HT-29 (cell line): Measurements from ENCODE around the gene CASP9. TPM values are rescaled to one million over a fixed set of nuclear protein-coding genes. Genes with fewer than 3 reads are reported as not detected.
"Not testable (repeated sequence)": the region's sequence is repeated elsewhere in the genome, so short reads cannot be mapped to it uniquely, and the experiment has no call there.

Source experiments
- DNase-seq: peaks from one replicate; pipeline ENCODE4 v3.0.0-alpha.2; 2015; ENCODE audit warnings: low spot score
- total RNA-seq: library from RNA; depleted of rRNA; stranded (reverse); fragments of >200 nt; shearing (Covaris generic); gene quantifications from 2 replicates; pipeline ENCODE4 v1.2.3, GENCODE V29; 2014

Gene CASP9
- total RNA-seq, 1 experiment from 2014 or later = 15.7 TPM

DNA sequence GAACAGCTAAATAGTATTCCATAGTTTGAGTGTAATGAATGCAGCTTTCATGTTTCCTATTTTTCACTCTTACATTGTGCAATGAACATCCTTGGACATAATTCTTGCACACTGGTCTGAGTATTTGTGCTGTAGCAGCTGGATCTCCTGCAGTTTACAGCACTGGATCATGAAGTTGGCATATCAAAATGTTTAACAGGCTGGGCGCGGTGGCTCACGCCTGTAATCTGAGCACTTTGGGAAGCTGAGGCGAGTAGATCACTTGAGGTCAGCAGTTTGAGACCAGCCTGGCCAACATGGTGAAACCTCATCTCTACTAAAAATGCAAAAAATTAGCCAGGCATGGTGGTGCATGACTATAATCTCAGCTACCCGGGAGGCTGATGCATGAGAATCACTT is 52.9 kb downstream of the CASP9 start:
- not testable (repeated sequence) for DNase-seq

DNA sequence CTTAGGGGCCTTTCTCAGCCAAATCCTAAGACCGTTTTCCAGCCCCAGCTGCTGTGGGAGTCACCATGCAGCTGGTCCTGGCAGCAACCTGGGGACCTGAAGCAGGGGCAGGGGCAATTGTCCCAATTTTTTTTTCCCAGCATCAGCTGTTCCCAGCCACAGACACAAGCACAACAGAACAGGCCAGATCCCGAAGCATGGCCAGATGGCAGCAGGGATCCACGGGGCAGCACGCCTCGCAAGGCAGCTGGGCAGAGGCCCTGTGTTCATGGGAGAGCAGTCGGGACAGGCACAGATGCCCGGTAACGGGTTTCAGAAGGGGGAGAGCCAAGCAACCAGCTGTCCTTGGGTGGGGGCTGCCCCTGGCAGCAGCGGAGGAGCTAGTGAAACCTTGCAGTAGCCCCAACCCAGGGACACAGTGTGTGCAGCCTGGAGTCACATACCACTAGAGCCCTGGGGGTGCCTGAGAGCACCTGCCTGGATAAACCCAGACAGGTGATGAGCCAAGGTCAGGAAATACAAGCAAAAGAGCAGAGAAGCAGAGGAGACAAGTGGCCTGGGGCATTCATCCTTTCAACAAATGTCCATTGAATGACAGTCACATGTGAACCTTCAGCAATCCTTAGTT is 54.1 kb downstream of the CASP9 start:
- DNase-seq = not testable (repeated sequence)

DNA sequence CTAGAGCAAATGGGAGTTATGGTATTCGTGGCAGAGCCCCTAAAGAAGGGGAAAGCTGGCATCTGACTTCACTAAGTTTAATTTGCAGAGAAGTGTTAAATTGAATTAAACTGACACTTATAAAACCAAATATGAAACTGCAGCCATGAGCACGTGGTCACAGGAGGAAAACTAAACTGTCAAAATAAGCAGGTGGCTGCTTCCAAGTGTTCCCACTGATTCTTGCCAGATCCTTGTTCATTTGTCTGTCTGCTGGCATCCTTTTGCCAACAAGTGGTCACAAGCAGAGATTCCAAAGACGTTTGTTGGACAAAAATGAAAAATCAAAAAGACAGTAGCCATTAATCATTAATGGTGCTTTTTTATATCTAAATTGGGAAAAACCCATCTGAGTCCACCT is 54.7 kb downstream of the CASP9 start:
- no peak for DNase-seq

DNA sequence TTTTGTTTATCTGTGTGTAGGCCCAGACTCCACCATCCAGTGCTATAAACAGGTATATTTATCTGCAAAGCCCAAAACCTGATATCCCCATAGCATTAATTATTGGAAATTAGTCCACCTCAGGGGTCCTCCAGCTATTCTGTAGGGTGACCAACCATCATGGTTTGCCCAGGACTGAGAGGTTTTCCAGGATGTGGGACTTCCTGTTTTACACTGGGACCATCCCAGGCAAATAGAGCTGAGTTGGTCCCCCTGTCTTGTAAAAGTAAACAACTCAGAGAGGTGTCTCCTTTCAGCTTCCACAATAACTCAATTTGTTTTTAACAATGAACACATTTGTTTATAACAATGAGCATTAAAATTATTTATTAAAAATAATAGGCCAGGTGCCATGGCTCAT is 55.9 kb downstream of the CASP9 start:
- no peak for DNase-seq

DNA sequence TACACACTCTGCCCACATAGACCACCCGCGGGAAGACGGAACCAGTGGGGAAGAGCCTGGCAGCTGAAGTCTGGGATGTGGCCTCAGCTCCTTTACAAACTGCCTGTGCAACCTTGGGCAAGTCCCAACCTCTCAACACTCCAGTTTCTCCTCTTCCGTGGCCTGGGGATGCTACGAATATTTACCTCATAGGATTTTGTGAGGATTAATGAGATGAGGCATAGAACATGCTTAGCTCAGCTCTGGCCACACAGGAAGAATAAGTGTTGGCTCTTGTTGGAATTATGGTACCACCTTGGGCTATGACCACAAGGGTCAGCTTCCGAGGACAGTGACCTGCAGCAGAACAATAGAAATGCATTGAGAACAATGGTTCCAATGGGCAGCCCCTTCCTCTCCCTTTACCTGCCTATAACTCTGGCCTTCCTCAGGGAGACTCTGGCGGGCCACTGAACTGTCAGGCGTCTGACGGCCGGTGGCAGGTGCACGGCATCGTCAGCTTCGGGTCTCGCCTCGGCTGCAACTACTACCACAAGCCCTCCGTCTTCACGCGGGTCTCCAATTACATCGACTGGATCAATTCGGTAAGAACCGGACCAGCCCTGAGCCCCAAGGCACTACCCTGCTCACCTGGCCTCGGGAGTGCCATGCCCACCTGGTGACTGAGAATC is 56.9 kb downstream of the CASP9 start:
- DNase-seq = not testable (repeated sequence)

DNA sequence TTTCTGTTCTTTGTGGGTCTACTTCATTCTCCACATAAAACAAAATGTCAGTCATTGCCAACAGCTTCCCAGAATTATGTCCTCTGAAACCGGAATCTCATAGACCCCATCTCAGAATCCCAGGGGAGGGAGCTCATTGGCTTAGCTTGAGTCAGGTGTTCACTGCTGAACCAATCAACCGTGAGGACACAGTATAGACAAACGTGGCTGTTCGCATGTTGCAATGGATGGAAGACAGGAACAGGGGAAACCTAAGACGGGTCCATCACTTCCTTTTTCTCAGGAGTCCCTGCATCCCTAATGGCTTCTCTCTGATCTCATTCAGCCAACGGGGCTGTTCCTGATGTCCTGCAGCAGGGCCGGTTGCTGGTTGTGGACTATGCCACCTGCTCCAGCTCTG is 58.3 kb downstream of the CASP9 start:
- no peak for DNase-seq

DNA sequence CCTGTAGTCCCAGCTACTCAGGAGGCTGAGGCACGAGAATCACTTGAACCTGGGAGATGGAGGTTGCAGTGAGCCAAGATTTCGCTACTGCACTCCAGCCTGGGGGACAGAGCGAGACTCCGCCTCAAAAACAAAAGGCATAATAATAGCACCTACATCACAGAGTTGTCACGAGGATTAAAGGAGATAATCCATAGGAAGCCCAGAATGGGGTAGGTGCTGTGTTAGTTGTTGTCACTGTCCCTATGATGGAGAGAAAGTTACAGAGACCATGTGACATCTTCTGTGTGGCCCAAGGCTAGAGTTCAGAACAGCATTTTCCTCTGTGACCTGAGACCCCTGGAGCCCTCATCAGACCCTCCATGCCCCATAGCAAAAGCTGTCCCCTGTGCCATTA is 60.1 kb downstream of the CASP9 start:
- not testable (repeated sequence) for DNase-seq

DNA sequence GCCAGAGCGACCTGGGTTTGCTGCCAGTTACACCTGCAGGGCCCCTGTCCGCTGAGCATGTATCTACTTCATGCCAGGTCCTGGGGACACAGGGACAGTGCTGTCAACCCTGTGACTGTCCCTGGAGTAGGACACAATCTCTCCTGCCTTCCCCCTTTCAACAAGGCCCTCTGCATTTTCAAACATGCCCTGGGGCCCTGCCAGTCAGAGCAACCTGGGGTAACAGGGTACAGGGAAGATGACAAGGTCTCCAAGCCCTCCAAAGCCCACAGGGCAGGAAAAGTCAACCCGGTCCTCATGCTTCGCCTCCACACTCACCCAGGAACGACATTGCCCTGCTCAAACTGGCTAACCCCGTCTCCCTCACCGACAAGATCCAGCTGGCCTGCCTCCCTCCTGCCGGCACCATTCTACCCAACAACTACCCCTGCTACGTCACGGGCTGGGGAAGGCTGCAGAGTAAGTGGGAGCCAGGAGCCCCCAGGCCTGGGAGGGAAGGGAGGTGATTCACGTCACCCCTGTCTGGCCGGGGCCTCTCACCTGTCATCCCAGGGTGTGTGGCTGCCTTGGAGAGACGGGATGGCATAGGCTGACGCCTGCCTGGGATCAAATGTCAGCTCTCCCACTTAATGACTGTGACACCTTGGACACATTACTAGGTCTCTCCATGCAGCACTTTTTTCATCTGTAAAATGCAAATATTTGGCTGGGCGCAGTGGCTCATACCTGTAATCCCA is 60.8 kb downstream of the CASP9 start:
- not testable (repeated sequence) for DNase-seq

DNA sequence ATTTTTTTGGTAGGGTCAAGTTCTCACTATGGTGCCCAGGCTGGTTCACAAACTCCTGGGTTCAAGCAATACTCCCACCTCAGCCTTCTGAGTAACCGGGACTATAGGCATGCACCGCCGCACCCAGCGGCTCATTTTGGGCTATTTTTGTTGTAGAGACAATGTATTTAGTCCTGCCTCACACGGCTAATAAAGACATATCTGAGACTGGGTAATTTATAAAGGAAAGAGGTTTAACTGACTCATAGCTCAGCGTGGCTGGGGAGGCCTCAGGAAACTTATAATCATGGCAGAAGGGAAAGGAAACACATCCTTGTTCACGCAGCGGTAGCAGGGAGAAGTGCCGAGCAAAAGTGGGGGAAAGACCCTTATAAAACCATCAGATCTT is 63.3 kb downstream of the CASP9 start:
- DNase-seq = no peak

DNA sequence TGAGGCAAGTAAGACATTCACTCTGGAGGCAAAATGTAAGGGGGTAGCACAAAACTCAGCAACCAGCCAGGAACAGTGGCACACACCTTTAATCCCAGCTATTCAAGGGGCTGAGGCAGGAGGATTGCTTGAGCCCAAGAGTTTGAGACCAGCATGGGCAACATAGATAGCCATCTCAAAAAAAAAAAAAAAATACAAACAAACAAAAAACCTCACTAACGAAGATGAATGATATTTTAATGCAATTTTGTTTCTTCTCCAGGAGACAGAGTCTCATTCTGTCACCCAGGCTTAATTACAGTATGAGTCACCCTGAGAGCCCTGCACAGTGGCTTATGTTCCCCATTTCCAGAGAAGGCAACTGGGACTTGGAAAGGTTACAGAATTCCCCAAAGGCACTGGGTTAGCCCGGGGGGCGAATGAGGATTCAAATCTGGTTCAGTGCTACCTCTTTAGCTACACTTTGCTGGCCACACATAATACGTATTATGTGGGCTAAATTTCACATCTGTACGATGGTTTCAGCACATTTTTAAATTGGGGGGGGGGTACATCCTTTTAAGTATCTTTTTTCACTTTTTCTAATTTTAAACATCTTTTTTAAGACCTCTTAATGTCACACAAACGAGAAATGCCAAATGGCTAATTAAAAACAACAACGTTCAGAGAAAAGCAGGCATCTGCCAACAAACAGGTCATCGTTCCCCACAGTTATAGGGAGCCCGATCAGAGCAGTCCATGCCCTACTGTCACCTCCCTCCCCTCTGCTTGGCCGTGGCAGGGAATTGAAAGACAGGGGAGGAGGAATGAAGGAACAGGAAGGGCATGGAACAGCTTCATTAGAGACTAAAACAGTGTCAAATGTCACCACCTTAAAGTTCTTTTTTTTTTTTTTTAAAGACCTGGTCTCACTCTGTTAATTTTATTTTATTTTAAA is 64.0 kb downstream of the CASP9 start:
- no peak for DNase-seq

DNA sequence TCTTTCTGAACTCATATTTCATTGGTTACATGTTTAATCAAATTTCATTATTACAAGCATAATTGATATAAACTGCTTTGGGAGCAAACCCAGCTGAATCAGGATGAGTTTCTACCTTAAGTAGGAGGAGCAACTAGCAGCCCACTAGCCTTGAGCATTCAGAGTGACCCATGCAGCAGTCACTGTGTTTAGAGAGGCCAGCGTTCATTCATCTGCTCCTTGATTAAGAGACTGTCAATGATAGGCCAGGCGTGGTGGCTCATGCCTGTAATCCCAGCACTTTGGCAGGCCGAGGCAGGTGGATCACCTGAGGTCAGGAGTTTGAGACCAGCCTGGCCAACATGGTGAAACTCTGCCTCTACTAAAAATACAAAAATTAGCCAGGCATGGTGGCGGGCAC is 65.6 kb downstream of the CASP9 start:
- not testable (repeated sequence) for DNase-seq

DNA sequence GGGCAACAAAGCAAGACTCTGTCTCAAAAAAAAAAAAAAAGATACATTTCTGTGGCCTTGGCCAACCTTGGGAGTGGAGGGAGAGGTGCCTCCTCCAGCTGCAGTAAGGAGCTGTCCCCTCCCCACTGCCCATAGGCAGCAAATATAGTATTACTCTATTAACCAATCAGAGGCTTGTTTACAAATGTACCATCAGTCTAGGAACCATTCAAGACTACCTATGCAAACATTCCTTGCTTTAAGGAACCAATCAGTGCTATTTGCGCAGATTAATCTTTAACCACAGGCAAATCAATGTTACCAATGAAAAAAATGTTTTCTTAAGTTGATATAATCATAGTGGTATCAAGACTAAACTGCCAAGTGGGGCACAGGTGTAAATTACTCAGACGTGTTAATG is 66.4 kb downstream of the CASP9 start:
- no peak for DNase-seq

DNA sequence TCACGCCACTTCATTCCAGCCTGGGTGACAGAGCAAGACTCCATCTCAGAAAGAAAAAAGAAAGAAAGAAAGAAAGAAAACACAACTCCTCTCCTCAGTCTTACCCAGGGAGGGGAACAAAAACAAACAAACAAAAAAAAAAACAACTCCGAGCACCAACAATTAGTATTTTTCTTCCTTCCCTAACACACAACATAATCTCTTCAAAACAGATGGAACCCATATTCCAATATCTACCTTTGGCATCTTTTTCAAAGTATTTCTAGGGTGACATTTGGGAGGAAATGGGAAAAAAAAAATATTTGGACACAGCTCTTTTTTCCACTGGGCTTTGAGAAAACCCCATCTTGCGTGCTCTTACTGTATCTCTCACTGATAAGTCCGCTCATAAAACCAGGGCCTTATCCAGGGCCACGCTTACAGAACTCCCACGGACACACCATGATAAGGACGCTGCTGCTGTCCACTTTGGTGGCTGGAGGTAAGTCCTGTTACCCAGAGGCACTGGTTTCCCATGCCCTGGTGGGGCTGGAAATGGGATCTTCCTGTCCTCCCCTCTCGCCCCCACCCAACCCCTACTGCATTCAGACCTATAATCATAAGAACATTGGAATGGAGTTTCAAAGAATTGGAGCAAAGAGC is 67.6 kb downstream of the CASP9 start, which contains the start of gene CELA2A:
CELA2A (plus strand) TSS at position 420 of the 642 bp plus-strand sequence; CDS start at position 442, 22 bp downstream.
- DNase-seq = no peak

DNA sequence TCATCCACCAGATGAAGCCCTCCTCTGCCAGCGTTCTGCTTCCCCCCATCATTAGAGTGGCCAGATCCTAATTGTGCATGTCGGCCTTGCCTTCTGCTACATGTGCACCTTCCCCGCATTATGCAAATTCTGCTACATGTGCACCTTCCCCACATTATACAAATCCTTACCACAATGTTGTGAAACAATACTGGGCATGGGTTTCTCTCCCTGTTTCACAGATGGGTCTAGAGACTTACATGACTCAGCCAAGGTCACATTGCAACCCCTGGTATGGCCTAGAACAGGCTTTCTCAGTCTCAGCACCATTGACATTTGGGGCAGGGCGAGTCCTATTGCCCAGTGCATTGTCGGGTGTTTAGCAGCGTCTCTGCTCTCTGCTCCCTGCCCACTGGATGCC is 68.5 kb downstream of the CASP9 start:
- no peak for DNase-seq

DNA sequence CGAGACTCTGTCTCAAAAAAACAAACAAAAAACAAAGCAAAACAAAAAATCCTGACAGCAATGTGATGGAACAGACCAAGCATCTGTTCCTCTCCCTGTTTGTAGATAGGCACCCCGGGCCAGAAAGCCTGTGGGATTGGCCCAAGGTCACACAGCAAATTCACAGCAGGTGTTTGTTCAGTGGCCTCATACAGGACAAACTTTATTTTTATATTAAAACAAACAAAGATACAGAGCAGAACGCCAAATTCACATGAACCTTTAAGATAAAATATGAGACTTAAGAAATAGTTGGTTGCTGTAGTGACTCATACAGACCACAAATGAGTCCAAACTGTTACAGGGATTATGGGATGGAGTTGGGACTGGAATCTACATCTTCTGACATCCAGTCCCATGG is 69.8 kb downstream of the CASP9 start:
- no peak for DNase-seq

DNA sequence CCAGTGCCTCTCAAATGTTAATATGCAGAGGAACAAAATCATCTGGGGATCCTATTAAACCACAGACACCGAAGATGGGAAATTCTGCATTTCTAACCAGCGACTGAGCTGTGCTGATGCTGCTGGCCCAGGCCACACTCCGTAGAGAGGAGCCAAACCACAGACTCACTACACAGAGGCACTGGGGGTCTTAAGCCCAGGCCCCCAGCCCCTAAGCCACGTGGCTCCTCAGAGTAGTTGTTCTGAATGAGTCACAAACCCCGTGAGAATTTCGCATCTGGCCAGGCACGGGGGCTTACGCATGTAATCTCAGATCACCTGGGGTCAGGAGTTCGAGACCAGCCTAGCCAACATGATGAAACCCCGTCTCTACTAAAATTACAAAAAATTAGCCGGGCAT is 70.3 kb downstream of the CASP9 start:
- DNase-seq = no peak

DNA sequence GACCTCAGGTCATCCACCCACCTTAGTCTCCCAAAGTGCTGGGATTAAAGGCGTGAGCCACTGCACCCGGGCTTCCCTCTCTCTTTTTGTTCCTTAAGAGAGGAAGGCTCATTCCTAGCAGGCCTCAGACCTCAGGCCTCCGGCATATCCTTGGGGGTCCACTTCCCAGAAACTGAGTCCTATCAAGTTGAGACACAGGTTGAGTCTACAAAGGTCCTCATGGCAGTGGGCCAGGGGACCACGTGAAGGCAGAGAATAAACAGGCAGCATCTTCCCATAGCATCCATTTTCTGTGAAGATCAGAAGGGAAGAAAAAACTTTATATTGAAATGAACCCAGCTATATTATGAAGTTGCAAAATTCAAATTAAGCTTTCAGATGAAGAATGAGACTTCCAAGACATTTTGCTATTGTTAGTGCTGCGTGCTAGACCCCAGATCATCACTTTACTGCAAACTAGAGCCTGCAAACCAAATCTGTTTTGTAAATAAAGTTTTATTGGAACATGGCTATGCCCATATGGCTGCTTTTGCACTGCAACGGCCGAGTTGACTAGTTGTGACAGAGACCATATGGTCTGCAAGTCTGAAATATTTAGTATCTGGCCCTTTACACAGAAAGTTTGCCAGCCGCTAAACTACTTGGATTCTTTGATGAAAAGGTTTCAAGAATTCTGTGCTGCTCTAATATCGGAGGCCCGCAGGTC is 71.0 kb downstream of the CASP9 start:
- DNase-seq = no peak

DNA sequence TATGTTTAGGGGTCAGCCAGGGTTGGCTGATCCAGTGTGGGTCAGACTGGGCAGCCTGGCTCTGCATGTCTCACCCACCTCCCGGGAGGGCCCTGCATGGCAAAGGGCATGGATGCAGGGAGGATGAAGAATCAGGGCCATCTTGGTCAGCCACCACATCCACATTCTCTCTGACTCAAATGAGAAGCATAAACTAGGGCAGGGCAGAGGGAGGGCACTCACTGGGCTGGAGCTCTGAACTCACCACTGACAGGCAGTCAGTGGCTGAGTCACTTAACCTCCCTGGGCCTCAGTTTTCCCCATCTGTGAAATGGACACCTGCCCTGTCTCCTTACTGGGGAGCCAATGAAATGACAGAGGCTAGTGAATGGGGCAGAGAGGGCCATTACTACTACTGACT is 71.8 kb downstream of the CASP9 start:
- DNase-seq = no peak

DNA sequence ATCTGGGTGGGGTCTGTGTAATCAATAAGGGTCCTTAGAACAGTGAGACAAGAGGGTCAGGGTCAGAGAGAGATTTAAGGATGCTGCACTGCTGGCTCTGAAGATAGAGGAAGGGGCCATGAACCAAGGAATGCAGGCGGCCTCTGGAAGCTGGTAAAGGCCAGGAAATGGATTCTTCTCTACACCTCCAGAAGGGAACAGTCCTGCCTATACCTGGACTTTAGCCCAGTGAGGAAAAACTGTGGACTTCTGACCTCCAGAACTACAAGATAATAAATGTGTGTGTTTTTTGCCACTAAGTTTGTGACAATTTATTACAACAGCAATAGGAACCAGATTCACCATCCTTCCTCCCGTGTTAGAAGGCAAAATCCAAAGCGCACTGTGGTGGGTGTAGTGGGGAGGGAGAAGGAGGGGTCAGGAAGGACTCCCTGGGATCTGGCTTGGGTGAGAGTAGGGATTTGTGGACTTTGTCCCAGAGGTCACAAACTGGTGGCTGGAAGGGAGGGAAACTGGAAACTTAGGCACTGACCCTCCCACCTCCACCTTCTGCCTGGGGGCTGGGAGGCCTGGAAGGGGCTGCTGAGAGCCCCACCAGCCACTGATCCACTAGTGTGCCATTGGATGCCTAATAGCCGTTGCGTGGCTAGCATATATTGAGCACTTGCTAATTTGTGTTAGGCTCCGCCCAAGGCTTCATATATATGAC is 72.8 kb downstream of the CASP9 start:
- no peak for DNase-seq

DNA sequence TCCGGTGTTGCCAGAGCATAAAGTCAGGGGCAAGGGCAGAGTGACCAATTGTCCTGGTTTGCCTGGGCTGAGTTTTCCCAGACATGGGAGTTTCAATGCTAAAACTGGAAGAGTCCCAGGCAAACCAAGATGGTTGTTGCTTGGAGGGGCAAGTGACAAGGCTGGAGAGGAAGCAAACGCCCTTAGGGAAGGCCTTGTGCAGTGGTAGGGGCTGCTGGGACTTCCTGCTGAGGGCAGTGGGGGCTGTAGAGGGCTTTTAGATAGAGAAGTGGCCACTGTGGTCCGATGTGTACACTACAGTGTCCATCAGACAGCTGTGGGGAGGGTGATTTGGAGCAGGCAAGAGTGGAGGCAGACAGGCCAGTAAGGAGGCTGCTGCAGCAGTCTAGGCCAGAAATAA is 74.4 kb downstream of the CASP9 start:
- DNase-seq = no peak
